Adrenal gland (tissue), 12 donors: ENCODE results near the gene MINDY4. TPM values are rescaled to one million over a fixed set of nuclear protein-coding genes. Genes with fewer than 3 reads are reported as not detected.

Experiments
- DNase-seq, 7 donors: peaks; one replicate each; pipeline ENCODE4 v3.0.0-alpha.2; 2019 to 2020
- H3K27ac ChIP-seq, 5 donors: fragments of 200-600 bp; sonication (generic) in 4 of 5; 1 replicate in 3 of 5; 2 replicates in 2 of 5; pipeline versions ENCODE4 v1.5.1 to v1.8.0; 2016 to 2020; ENCODE audit warnings: mild to moderate bottlenecking in 1 of 5
- H3K27me3 ChIP-seq: fragments of 200-600 bp; 2 replicates; pipeline ENCODE4 v1.8.0; 2021
- H3K36me3 ChIP-seq, 2 donors: fragments of 200-600 bp; replicated peaks in 1 of 2; 1 replicate in 1 of 2; 2 replicates in 1 of 2; pipeline versions ENCODE4 v1.5.1 to v1.8.0; 2018 to 2022
- H3K4me1 ChIP-seq, 2 donors: fragments of 200-600 bp; replicated peaks in 1 of 2; 1 replicate in 1 of 2; 2 replicates in 1 of 2; pipeline versions ENCODE4 v1.5.1 to v1.8.0; 2018 to 2021
- H3K4me3 ChIP-seq, 4 donors: fragments of 200-600 bp; sonication (generic) in 3 of 4; one replicate each; pipeline ENCODE4 v1.5.1; 2016 to 2018
- H3K9me3 ChIP-seq, 3 donors: fragments of 200-600 bp; sonication (generic) in 1 of 3; replicated peaks in 1 of 3; 1 replicate in 2 of 3; 2 replicates in 1 of 3; pipeline versions ENCODE4 v1.5.1 to v1.8.0; 2016 to 2021
- POLR2A ChIP-seq, 2 donors: fragments of 450-650 bp; IDR thresholded peaks; one replicate each; pipeline ENCODE4 v1.6.1; 2017; ENCODE audit warnings: antibody characterized with exemption in 2 of 2, mild to moderate bottlenecking in 2 of 2, moderate library complexity in 1 of 2
- WGBS, 4 donors: extraction: QIAGEN DNeasy Blood & Tissue Kit in 2 of 4; methylation state at CpG; one replicate each; pipeline versions ENCODE4 v1.1.5 to v1.1.7; 2013 to 2017; 5-methylcytosine and 5-hydroxymethylcytosine counted together
- intact Hi-C, 2 donors: fragments of 100-400 bp; cut with DNase I; formaldehyde crosslinking; loops; one replicate each; pipeline versions ENCODE4 v1.14.1 to v1.15.0; 2022 to 2023
- polyA plus RNA-seq, 3 donors: library from polyadenylated mRNA; stranded (reverse); fragments of 200-250 nt in 2 of 3; fragments of 350-450 nt in 1 of 3; fragmentation: Illumina TruSeq in 1 of 3; extraction: RNeasy Lipid Tissue Mini Kit (QIAGEN cat#74804) in 1 of 3; gene quantifications; one replicate each; pipeline ENCODE4 v1.2.3, GENCODE V29; 2013 to 2014
- total RNA-seq, 9 donors: library from RNA; depleted of rRNA in 4 of 9; stranded (reverse); fragments of >200 nt in 4 of 9; fragments of 120-200 nt in 1 of 9; fragmentation: NEBNext Ultra II Directional in 1 of 9; extraction: Animal tissue kit (Norgen Biotek cat#: 25700) in 1 of 9; gene quantifications; one replicate each; pipeline versions ENCODE4 v1.1.0 to v1.2.4, GENCODE V29; 2013 to 2023
- TF ChIP-seq, protein P1 (sequence below), 6 experiments: fragments of 450-650 bp in 4 of 6; fragments of 200-600 bp in 2 of 6; sonication (generic) in 1 of 6; IDR thresholded peaks; 1 replicate in 5 of 6; 2 replicates in 1 of 6; pipeline versions ENCODE4 v1.5.1 to v1.8.0; 2016 to 2021; ENCODE audit warnings: antibody characterized with exemption in 6 of 6, mild to moderate bottlenecking in 2 of 6, moderate library complexity in 1 of 6
- donor health status: healthy with polysubstance abuse.
- donor health status: Bipolar disorder and iron deficiency.
- donor health status: DM: yes; HTN: yes; CAD: no.
- donor health status: DM: no; HTN: no; CAD: no.
- donor health status: DM: no; HTN: no; CAD: no.
- donor health status: DM: yes; HTN: yes; CAD: no.

Gene MINDY4
- total and polyA plus RNA-seq, 12 donors, result 4.8 to 19.9 (median 7.3) TPM

DNA sequence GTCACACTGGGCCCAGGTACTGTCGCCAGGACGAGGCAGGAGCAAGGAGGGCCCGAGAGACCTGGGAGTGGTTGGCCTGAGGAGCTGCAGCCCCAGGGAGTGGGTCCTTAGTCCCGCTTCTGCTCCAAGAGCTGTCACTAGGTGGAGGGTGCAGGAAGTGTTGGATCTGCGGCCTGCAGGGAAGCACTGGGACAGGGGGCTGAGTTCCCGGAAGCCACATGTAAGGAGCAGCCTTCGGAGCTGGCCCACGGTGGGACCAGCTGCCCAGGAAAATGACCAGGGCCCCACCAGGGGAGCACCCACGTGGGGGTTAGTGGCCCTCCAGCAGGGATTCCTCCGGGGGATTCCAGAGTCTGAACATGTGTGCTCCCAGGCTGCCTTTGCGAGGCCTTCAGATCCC lies 131.2 kb downstream of the MINDY4 start:
- Histone ChIP-seq H3K4me3 (no peak overlapping the region), H3K27ac (no peak overlapping the region), H3K4me1 (peaks cover 14 to 15% of the 10 kb centered on the region in 2 donors), H3K9me3 (no peaks in the 10 kb centered on the region), H3K27me3 (no peaks in the 10 kb centered on the region), H3K36me3 (no peaks in the 10 kb centered on the region)
- 87 to 93% (median 90%) methylated on average over 8 to 11 of the region's 11 CpGs; no CpG with 5 or more reads in 1 of the 4 donors for WGBS, 4 donors
- TF ChIP-seq POLR2A (IDR thresholded peaks at IDR 0.05), result no peak
- TF ChIP-seq, protein P1, sequence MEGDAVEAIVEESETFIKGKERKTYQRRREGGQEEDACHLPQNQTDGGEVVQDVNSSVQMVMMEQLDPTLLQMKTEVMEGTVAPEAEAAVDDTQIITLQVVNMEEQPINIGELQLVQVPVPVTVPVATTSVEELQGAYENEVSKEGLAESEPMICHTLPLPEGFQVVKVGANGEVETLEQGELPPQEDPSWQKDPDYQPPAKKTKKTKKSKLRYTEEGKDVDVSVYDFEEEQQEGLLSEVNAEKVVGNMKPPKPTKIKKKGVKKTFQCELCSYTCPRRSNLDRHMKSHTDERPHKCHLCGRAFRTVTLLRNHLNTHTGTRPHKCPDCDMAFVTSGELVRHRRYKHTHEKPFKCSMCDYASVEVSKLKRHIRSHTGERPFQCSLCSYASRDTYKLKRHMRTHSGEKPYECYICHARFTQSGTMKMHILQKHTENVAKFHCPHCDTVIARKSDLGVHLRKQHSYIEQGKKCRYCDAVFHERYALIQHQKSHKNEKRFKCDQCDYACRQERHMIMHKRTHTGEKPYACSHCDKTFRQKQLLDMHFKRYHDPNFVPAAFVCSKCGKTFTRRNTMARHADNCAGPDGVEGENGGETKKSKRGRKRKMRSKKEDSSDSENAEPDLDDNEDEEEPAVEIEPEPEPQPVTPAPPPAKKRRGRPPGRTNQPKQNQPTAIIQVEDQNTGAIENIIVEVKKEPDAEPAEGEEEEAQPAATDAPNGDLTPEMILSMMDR (IDR thresholded peaks at IDR 0.05), result no peak
- DNase-seq, result no peak
- intact Hi-C loops, result no loop called here

DNA sequence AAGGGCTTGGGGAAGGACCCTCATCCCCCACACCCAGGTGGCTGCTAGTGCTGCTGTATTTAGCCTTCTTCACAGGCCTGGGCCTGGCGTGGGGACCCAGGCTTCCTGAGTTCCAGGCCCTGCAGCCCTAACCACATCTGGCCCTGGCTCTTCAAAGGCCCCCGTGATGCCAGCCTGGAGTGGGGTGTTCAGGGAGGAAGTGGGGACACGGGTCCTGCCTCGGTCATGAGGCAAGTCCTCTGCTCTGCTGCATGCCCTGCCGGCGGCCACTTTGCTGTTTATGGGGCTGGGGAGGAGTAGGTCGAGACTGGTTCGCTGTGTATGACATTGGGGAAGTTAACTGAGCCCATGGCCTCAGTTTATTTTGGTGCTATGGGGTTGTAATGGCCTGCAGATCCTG lies 131.9 kb downstream of the MINDY4 start:
- WGBS, 4 donors, result 92 to 95% (median 95%) methylated on average over 7 to 8 of the region's 8 CpGs
- H3K36me3 ChIP-seq, result no peaks in the 10 kb centered on the region
- peaks cover 7 to 8% of the 10 kb centered on the region in 2 donors for H3K4me1 ChIP-seq
- intact Hi-C loops, result no loop called here
- TF ChIP-seq, protein P1 (IDR thresholded peaks at IDR 0.05), result no peak
- no peak for TF ChIP-seq POLR2A (IDR thresholded peaks at IDR 0.05)
- no peaks in the 10 kb centered on the region for H3K9me3 ChIP-seq
- no peak overlapping the region for H3K27ac ChIP-seq
- H3K27me3 ChIP-seq, result no peaks in the 10 kb centered on the region
- no peak overlapping the region for H3K4me3 ChIP-seq
- no peak for DNase-seq

DNA sequence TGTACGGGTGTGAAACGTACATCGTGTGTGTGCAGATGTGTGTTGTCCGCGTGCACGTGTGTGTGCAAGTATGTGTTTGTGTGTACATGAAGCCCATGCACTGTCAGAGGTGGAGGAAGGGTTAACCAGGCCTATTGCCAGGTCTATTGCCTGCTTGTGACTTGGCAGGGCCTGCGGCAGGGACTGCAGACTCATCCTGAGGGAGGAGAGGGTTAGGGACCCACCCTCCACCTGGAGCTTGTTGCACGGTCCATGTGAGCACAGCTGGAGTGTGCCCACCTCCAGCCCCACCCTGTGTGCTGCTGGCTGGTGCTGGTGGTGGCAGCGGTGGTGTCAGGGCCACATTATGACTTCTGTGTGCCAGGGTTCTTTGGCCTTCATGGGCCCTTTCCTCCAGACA lies 133.3 kb downstream of the MINDY4 start:
- Histone ChIP-seq H3K9me3 (no peaks in the 10 kb centered on the region), H3K27me3 (no peaks in the 10 kb centered on the region), H3K27ac (no peak overlapping the region), H3K36me3 (no peaks in the 10 kb centered on the region), H3K4me1 (peaks cover 0 to 4% of the 10 kb centered on the region in 2 donors), H3K4me3 (no peak overlapping the region)
- peak in 1 of 7 donors; percentile 33 for DNase-seq
- WGBS, 4 donors, result 82 to 93% (median 88%) methylated on average over 7 to 9 of the region's 9 CpGs
- intact Hi-C loops, result no loop called here
- TF ChIP-seq, protein P1 (IDR thresholded peaks at IDR 0.05), result no peak
- TF ChIP-seq POLR2A (IDR thresholded peaks at IDR 0.05), result no peak

DNA sequence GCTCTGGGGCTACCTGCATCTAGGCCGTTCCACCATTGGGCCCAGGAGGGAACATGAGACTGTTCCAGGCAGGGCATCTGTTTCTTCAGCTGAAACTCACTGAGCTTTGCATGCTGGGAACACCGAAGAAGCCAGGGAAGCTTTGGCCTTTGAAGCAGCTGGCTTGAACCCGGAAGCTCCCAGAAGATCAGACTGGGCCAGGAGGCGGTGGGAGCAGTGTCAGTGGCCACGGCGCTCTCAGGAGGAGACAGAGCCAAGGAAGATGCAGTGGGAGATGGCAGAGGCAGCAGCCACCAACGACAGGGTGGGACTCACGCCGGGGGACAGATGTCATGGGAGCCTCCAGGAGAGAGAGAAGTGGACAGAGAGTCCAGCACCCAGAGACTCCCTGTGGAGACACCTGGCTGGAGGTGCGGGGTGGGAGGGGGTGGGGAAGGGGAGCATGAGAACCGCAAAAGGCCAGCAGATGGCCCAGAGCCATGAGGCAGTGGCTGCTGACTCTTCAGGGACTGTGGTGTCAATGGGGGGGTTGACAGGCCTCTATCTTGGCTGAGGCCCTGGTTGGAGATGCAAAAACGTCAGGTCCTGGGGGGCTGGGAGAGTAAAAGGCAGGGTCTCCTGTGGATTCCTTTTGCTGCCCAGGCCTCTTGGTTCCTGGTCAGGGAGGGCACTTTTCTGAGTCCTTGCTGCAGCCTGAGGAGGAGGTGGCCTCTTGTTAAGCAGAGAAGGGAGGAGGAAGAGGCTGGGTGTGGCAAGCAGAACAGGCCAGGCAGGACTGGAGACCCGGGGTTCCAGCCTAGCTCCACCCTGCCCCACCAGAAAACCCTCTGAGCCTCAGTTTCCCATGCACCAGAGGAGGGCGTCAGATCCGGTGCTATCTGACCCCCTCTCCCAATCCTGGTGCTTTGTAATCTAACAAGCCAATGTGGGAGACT lies 134.1 kb downstream of the MINDY4 start:
- H3K27ac ChIP-seq, result no peak overlapping the region
- peaks cover 0 to 4% of the 10 kb centered on the region in 2 donors for H3K4me1 ChIP-seq
- H3K9me3 ChIP-seq, result no peaks in the 10 kb centered on the region
- H3K27me3 ChIP-seq, result no peaks in the 10 kb centered on the region
- TF ChIP-seq, protein P1 (IDR thresholded peaks at IDR 0.05), result no peak
- no peak for TF ChIP-seq POLR2A (IDR thresholded peaks at IDR 0.05)
- intact Hi-C loops, result no loop called here
- DNase-seq, result no peak
- 80 to 89% (median 85%) methylated on average over 10 to 15 of the region's 15 CpGs for WGBS, 4 donors
- no peaks in the 10 kb centered on the region for H3K36me3 ChIP-seq
- no peak overlapping the region for H3K4me3 ChIP-seq
